ENCODE data around the gene ELMO1.

ELMO1 gene

DNA sequence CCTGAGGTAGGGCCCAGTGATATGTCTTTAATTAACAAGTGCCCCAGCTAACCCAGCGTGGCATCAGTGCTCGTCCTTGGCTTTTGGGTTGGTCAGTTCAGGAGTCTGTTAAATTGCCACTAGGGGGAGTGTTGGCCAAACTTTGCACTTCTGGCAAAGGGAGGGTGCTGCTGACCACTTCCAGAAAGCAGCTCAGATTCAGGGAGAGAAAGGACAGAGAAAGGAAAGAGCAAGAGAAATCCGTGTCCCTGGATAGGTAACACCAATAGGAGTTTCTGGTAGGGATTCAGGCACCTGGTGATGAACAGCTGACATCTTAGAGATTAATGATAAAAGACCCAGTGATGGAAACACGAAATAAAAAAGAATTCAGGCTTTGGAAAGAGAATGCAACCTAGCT, 481.3 kb downstream of the ELMO1 start:
- H3K4me1 Mint-ChIP-seq: peaks cover 39% of the 10 kb centered on the region

DNA sequence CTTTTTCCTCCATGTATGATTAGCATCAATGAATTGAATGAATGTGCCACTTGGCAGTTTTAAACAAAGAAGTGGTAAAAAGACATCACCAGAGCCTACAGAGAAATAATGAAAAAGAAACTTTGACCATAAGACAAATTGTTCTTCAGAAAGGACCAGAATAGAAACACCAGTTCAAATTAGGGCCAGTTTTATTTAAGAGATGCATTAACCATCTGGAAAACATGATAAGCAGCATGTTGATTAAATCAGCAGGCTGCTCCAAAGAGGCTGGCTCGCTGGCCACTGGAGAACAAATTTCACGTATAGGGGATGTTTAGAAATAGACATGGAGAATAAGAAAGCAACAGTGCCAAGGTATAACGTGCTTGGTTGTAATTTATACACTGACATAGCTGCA, 482.0 kb downstream of the ELMO1 start:
- no peaks in the 10 kb centered on the region for H3K27me3 Mint-ChIP-seq
- DNase-seq (no peak), ATAC-seq (no peak)
- H3K27ac Mint-ChIP-seq: no peak overlapping the region
- no peak overlapping the region for H3K4me3 Mint-ChIP-seq
- H3K4me1 Mint-ChIP-seq: peaks cover 44% of the 10 kb centered on the region
- peaks cover 6 to 15% of the 10 kb centered on the region in 2 donors for H3K9me3 Mint-ChIP-seq

More for the DNA sequence above, 481.3 kb downstream of the ELMO1 start:
- peaks cover 6 to 15% of the 10 kb centered on the region in 2 donors for H3K9me3 Mint-ChIP-seq
- H3K27me3 Mint-ChIP-seq: no peaks in the 10 kb centered on the region
- ATAC-seq (no peak), DNase-seq (no peak)
- H3K27ac Mint-ChIP-seq: no peak overlapping the region
- H3K4me3 Mint-ChIP-seq: no peak overlapping the region

DNA sequence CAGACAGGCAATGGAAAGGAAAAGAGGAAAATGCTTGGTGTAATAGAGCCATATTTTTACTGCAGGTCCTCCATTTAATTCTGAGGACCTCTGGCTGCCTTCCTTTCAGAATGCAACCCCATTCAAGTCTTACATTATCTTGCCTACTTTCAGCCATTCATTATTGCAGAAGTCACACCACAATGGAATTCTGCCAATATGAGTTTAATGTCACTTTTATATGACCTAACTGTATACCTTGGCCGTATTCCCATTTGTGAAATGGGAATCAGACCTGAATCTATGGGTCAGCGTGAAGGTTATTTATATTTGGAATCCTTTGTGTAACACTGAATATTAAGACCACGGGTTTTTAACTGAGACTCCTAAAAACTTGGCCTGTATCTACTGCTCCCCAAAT, 482.6 kb downstream of the ELMO1 start:
- ATAC-seq (no peak), DNase-seq (no peak)
- Mint-ChIP-seq H3K27me3 (no peaks in the 10 kb centered on the region), H3K4me3 (no peak overlapping the region), H3K27ac (peak overlapping the region in 1 of 2 donors; percentile 35), H3K4me1 (peaks cover 41% of the 10 kb centered on the region), H3K9me3 (peaks cover 6 to 15% of the 10 kb centered on the region in 2 donors)

- H3K27ac Mint-ChIP-seq: peak overlapping the region in 1 of 2 donors; percentile 35
- H3K27me3 Mint-ChIP-seq: no peaks in the 10 kb centered on the region
- no peak overlapping the region for H3K4me3 Mint-ChIP-seq
- ATAC-seq (no peak), DNase-seq (no peak)
- H3K4me1 Mint-ChIP-seq: peaks cover 41% of the 10 kb centered on the region
- H3K9me3 Mint-ChIP-seq: peaks cover 6 to 15% of the 10 kb centered on the region in 2 donors
These were observed 483.0 kb downstream of the ELMO1 start for GRCh38 chr7:36965625-36966024.

GRCh38 chr7:36964297-36964696, 484.4 kb downstream of the ELMO1 start:
- no peaks in the 10 kb centered on the region for H3K27me3 Mint-ChIP-seq
- no peak overlapping the region for H3K4me3 Mint-ChIP-seq
- ATAC-seq: no peak
- H3K4me1 Mint-ChIP-seq: peaks cover 38% of the 10 kb centered on the region
- peaks cover 6 to 15% of the 10 kb centered on the region in 2 donors for H3K9me3 Mint-ChIP-seq
- no peak overlapping the region for H3K27ac Mint-ChIP-seq
- DNase-seq: no peak

DNA sequence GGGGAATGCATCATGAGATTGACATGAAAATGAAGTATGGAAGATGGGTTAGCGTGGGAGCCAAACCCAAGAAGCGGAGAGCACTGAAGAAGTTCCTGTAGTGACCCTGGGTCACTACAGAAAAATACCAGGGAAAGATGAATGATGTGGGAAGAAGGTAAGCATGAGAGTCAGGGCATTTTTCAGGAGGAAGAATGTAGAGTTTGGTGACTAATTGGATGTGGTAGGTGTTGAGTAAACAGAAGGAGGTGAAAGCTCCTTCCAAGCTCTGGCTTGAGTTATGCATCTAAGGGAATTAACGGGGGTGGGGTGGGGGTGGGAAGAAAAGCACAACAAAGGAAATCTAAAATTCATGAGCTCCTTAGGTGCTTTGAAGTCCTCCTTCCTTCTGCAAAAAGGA, 486.3 kb downstream of the ELMO1 start:
- H3K27ac Mint-ChIP-seq: peak overlapping the region in 1 of 2 donors; percentile 9
- DNase-seq (no peak), ATAC-seq (no peak)
- no peaks in the 10 kb centered on the region for H3K27me3 Mint-ChIP-seq
- H3K4me1 Mint-ChIP-seq: peaks cover 37% of the 10 kb centered on the region
- H3K9me3 Mint-ChIP-seq: peaks cover 6 to 11% of the 10 kb centered on the region in 2 donors
- H3K4me3 Mint-ChIP-seq: no peak overlapping the region

GRCh38 chr7:36961693-36962092, 487.0 kb downstream of the ELMO1 start:
- Mint-ChIP-seq H3K9me3 (peaks cover 6 to 7% of the 10 kb centered on the region in 2 donors), H3K27me3 (no peaks in the 10 kb centered on the region), H3K4me3 (no peak overlapping the region), H3K4me1 (peaks cover 37% of the 10 kb centered on the region), H3K27ac (no peak overlapping the region)
- no peak for ATAC-seq
- no peak for DNase-seq

DNA sequence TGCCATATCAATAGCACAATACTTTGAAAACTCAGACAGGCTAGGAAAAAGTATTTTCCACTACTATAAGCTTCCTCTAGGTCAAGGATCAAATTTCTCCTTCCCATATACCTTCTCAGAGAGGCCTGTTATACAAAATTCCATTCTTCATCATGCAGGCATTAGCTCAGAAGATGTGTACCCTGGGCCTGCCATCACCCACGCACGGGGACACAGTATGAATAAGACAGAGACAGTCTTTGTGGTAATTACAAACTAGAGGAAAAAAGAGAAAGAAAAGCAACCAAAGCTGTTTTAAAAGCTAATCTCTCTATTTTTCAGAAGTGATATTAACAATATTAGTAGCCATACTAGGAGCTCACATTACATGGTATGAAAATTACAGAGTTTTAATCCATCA, 487.6 kb downstream of the ELMO1 start:
- peaks cover 37% of the 10 kb centered on the region for H3K4me1 Mint-ChIP-seq
- DNase-seq (peak in 1 of 2 donors; percentile 18), ATAC-seq (peak; percentile 70)
- H3K4me3 Mint-ChIP-seq: peak overlapping the region in 1 of 2 donors; percentile 10
- H3K9me3 Mint-ChIP-seq: peaks cover 6 to 7% of the 10 kb centered on the region in 2 donors
- H3K27ac Mint-ChIP-seq: peak overlapping the region in 1 of 2 donors; percentile 6
- H3K27me3 Mint-ChIP-seq: no peaks in the 10 kb centered on the region

GRCh38 chr7:36960105-36960504, 488.6 kb downstream of the ELMO1 start:
- peaks cover 34% of the 10 kb centered on the region for H3K4me1 Mint-ChIP-seq
- ATAC-seq: no peak
- no peaks in the 10 kb centered on the region for H3K27me3 Mint-ChIP-seq
- peaks cover 5 to 9% of the 10 kb centered on the region in 2 donors for H3K9me3 Mint-ChIP-seq
- peak overlapping the region; percentile 48 to 74 for H3K27ac Mint-ChIP-seq
- no peak for DNase-seq
- H3K4me3 Mint-ChIP-seq: no peak overlapping the region

DNA sequence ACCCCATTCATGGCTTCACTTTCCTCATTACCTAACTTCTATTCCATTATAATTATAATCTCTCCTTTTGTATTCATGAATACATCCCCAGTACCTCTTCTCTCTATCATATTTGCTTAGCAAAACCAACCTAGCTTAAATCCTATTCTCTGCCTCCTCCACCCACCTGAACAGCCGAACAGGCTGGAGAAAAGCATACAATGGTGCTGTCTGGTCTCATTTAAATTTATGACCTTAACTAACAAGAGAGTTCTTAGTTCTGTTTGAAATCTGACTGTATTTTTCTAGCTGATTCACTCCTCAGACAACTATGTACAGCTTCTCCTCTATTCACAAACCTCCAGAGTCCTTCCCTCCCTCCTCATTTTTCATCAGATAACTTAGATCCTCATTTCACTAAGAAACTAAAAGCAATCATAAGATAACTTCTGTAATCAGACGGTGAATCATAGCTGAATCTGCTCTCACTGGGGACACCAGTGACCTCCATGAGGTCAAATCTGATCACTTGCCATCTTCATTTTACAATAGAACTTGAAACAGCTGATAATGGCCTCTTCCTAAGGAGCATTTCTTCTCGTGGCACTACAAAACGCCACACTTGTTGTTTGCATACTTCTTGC, 490.4 kb downstream of the ELMO1 start:
- H3K27me3 Mint-ChIP-seq: no peaks in the 10 kb centered on the region
- DNase-seq (no peak), ATAC-seq (no peak)
- peaks cover 28% of the 10 kb centered on the region for H3K4me1 Mint-ChIP-seq
- no peak overlapping the region for H3K27ac Mint-ChIP-seq
- H3K4me3 Mint-ChIP-seq: no peak overlapping the region
- peaks cover 5 to 13% of the 10 kb centered on the region in 2 donors for H3K9me3 Mint-ChIP-seq

GRCh38 chr7:36957620-36958019, 491.0 kb downstream of the ELMO1 start:
- Mint-ChIP-seq H3K4me1 (peaks cover 25% of the 10 kb centered on the region), H3K27me3 (no peaks in the 10 kb centered on the region), H3K4me3 (no peak overlapping the region), H3K9me3 (peaks cover 5 to 13% of the 10 kb centered on the region in 2 donors), H3K27ac (no peak overlapping the region)
- ATAC-seq: no peak
- no peak for DNase-seq

DNA sequence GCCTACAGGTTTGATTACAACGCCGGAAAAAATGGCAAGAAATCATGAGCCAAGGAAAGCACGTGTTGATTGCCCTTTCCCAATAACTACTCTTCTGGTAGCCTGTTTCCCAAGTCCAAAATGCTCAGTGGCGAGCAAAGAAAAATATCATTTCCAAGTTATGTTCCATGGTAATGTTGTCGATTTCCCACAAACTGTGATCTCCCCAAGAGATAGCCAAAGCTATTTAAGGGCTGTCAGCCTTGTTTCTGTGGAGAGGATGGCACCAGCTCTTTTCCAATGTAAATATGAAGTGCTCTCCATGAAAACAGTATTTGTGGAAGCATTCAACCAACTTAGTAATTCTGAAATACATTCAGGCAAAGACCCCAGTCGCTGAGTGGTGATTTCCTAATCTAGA, 491.9 kb downstream of the ELMO1 start:
- Mint-ChIP-seq H3K27ac (no peak overlapping the region), H3K9me3 (peaks cover 11 to 21% of the 10 kb centered on the region in 2 donors), H3K4me3 (no peak overlapping the region), H3K27me3 (no peaks in the 10 kb centered on the region), H3K4me1 (peaks cover 17% of the 10 kb centered on the region)
- ATAC-seq: no peak
- DNase-seq: no peak

DNA sequence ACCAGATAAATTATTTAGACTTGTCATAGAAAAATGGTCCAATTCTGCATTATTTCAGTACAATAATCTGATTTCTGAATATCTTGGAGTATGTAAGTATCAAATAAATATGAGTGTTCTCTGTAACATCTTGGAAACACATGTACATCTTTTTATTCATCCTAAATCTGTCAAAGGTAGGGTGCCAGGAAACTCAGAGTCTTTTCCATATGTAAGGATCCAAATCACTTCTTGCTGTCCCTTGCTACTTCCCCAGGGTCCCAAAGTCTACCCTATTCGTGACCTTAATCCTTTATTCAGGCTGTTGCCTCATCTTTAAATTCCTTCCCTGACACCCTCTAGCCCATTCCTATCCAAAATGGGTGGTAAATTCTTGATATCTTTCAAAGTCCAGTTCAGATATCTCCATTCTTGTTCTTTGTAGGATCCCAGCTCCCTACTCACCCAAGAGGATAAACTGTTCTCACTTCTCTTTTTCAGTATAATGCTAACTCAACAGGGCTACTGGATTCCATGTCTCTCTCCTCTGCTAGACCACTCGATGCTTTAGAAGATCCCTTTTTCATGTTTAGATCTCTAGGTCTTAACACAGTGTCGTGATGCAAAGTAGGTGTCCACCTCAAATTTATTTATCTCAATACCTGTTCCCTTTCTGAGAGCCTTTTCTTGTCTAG, 493.1 kb downstream of the ELMO1 start:
- H3K4me1 Mint-ChIP-seq: peaks cover 10% of the 10 kb centered on the region
- no peak overlapping the region for H3K4me3 Mint-ChIP-seq
- DNase-seq (no peak), ATAC-seq (no peak)
- H3K9me3 Mint-ChIP-seq: peaks cover 20 to 33% of the 10 kb centered on the region in 2 donors
- H3K27me3 Mint-ChIP-seq: no peaks in the 10 kb centered on the region
- peak overlapping the region in 1 of 2 donors; percentile 4 for H3K27ac Mint-ChIP-seq

DNA sequence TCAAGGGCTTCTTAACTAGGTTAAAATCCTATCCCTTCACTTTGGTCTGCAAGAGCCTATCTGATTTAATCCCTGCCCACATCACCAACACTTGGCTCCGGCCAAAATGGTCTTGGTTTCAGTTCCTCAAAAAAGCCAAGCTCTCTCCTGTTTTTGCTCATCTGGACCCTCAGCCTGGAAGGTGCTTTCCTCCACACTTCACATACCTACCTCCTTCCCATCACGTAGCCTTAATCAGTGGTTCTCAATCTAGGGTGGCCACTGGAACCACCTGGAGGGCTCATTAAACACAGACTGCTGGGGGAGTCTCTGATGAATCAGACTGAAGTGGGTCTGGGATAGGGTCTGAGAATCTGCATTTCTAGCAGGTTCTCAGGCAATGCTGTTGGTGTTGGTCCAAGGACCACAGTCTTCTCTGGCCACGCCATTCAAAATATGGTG, 497.4 kb downstream of the ELMO1 start:
- H3K4me1 Mint-ChIP-seq: no peaks in the 10 kb centered on the region
- peaks cover 54 to 74% of the 10 kb centered on the region in 2 donors for H3K9me3 Mint-ChIP-seq
- no peak overlapping the region for H3K27ac Mint-ChIP-seq
- ATAC-seq: no peak
- H3K4me3 Mint-ChIP-seq: no peak overlapping the region
- no peaks in the 10 kb centered on the region for H3K27me3 Mint-ChIP-seq
- DNase-seq: no peak

DNA sequence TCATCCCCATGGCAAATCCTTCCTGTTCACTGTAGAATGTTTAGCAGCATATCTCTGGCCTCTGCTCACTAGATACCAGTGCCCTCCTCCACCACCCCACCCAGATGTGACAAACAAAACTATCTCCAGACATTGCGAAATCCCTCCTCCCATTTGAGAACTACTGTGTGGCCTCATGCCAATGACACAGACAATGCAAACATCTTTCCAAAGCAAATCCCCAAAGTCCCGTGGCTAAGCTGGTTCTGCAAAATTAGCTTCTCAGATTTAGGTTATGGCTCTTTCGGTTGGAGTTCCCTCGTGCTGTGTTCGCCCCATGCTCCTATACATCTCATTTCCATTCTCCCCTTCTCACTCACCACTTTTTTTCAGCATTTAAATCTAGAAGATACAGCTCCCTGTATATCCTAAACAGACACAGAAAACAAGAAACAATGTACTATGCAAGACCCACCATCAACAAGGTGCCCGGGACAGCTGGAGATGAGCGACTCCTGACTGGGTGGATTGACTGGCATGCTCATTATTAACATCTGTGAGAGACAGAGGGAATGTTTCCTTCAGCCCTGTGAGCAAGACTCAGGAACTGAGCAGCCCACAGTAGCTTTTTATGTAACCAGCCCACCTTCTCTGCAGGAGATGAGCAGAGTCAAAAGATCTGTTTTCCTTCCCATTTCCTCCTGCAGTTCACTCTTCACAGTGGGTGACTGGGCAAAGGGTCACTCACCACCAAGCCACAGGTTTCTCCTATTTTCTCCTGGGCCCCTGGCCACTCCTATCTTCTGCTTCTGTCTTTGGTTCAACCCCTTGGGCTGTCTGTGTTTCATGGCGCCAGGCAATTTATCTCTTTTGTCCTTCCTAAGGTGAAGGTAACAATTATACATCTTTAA, 498.7 kb downstream of the ELMO1 start:
- no peak for ATAC-seq
- no peaks in the 10 kb centered on the region for H3K4me1 Mint-ChIP-seq
- H3K4me3 Mint-ChIP-seq: no peak overlapping the region
- peaks cover 54 to 68% of the 10 kb centered on the region in 2 donors for H3K9me3 Mint-ChIP-seq
- H3K27ac Mint-ChIP-seq: peak overlapping the region in 1 of 2 donors; percentile 76
- no peak for DNase-seq
- H3K27me3 Mint-ChIP-seq: no peaks in the 10 kb centered on the region

GRCh38 chr7:36946401-36946739, 502.3 kb downstream of the ELMO1 start:
- DNase-seq (no peak), ATAC-seq (no peak)
- no peak overlapping the region for H3K4me3 Mint-ChIP-seq
- H3K9me3 Mint-ChIP-seq: peaks cover 51 to 70% of the 10 kb centered on the region in 2 donors
- no peak overlapping the region for H3K27ac Mint-ChIP-seq
- no peaks in the 10 kb centered on the region for H3K27me3 Mint-ChIP-seq
- peaks cover 6% of the 10 kb centered on the region for H3K4me1 Mint-ChIP-seq

Data from stimulated activated naive CD8-positive, alpha-beta T cell treated with anti-CD3 and anti-CD28 coated beads, Interleukin-15, amount 100 ng/mL, for 72 hours (primary cell).